T-helper 2 cell treated with Interferon-gamma antibody and Interleukin-4, amounts not matched to agents 100 ng/mL and 5 ng/mL, for 36 hours (primary cell): ENCODE measurements around the gene CHRNA4. TPM values are rescaled to one million over a fixed set of nuclear protein-coding genes. Genes with fewer than 3 reads are reported as not detected.
"Not testable (repeated sequence)": the region's sequence is repeated elsewhere in the genome, so short reads cannot be mapped to it uniquely, and the experiment has no call there.

ENCODE experiments used
- intact Hi-C: fragments of 100-400 bp; cut with micrococcal nuclease; formaldehyde crosslinking; loops from one replicate; pipeline ENCODE4 v1.15.1; 2023
- total RNA-seq: library from RNA; stranded (reverse); gene quantifications from 2 replicates; pipeline ENCODE4 v1.2.3, GENCODE V29; 2022

Gene CHRNA4
- total RNA-seq, 1 donor from 2014 or later, result not detected

DNA sequence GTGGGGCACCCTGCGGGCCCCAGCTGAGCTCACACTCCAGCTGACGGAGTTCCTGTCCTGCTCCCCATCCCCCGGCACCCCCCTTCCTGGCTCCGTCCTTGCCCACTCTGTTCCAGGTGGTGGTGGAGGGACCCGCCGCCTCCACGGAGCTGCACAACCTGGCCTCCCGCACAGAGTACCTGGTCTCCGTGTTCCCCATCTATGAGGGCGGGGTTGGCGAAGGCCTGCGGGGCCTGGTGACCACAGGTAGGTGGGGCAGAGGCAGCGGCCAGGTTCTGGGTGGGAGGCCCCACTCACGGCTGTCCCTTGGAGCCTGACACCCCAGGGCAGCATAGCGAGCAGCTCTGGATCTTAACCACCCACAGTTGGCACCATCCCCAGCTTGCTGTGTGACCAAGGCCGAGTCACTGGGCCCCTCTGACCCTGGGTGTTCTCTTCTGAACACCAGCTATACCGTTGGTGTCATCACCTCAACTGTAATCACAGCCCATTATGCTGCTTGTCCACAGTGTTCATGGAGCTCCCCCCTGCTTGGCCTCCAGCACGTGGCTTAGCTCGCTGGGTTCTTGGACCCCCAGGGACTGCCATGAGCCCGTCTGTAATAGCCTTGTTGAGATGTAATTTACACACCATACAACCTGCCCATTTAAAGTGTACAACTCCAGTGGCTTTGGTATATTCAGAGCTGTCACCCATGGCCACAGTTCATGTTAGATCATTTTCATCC is 50.7 kb downstream of the CHRNA4 start:
- intact Hi-C loops, result no loop called here

DNA sequence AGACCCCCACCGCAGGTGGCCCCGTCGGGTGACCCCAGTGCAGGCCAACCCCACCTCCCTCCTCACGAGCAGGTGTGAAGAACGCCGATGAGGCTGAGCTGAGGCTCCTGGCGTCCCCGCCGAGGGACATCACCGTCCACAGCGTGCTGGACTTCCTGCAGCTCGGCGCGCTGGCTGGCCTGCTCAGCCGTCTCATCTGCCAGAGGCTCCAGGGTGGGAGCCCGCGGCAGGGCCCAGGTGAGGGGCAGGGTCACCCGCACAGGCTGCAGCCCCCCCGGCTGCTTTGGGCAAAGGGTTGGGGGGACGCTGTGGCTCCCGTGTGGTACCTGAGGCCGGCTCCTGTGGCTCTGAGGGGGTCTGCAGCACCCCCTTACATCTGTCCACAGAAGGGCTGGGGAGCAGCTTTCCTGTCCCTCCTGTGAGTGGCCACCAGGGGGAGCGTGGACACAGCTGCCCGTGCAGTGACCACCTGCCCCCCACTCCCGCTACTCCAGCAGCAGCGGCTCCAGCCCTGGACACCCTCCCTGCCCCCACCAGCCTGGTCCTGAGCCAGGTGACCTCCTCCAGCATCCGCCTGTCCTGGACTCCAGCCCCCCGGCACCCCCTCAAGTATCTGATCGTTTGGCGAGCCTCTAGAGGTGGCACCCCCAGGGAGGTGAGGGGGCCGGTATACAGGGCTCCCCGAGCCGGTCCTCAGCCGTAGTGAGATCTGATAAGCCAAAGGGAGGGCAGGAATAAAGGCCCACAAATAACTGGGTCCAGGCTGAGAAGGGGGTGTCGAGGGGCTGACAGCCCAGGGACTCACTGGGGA is 51.7 kb downstream of the CHRNA4 start:
- intact Hi-C loops, result no loop called here

DNA sequence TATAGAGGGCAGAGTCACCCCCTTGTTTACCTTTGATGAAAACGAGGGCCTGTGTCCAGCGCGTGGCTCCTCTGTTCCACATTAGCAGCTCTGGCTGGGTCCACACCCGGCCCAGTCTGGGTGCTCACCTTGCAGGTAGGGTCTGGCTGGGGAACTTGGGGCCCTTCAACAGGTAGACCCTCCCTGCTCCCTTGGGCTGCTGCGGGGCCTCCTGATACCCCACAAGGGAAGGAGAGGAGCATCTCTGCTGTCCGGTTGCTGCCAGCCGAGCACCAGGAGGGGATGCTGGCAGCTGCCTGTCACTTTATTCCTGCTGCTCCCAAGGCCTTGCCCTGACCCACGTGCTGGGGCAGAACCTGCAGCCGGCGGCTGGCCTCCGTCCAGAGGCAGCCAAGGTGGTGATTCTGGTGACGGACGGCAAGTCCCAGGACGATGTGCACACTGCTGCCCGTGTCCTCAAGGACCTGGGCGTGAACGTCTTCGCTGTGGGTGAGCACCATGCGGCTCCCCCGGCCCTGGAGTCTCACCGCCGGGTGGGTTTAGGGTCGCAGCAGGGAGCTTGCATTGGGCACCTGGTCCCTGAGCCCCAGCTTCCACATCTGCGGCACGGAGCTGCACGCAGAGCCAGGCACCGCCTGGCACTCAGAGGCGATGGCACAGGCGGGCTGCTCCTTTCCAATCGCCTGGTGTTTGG is 52.8 kb downstream of the CHRNA4 start:
- intact Hi-C loops, result no loop called here

DNA sequence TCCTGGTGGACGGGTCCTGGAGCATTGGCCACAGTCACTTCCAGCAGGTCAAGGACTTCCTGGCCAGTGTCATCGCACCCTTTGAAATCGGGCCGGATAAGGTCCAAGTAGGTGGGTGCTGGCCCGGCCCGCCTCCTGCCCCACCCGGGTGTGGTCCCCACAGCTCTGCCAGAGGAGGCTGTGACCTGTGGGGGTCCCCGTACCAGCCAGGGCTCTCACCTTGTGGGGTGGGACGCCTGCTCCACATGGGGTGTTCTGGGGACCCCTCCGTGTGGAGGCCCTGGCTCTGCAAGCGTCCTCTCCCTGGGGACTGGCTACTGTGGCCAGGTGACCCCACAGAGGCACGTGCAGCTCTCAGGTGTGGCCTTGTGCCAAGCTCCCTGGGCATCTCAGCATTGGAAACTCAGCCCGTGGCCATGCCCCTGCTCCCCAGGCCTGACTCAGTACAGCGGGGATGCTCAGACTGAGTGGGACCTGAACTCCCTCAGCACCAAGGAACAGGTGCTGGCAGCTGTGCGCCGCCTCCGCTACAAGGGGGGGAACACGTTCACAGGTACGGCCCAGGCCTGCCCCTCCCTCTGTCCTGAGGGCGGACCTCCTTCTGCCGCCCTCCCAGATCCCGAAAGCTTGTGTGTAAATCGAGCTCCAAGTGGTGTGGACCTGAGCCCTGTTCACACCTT is 53.5 kb downstream of the CHRNA4 start:
- intact Hi-C loops, result no loop called here

DNA sequence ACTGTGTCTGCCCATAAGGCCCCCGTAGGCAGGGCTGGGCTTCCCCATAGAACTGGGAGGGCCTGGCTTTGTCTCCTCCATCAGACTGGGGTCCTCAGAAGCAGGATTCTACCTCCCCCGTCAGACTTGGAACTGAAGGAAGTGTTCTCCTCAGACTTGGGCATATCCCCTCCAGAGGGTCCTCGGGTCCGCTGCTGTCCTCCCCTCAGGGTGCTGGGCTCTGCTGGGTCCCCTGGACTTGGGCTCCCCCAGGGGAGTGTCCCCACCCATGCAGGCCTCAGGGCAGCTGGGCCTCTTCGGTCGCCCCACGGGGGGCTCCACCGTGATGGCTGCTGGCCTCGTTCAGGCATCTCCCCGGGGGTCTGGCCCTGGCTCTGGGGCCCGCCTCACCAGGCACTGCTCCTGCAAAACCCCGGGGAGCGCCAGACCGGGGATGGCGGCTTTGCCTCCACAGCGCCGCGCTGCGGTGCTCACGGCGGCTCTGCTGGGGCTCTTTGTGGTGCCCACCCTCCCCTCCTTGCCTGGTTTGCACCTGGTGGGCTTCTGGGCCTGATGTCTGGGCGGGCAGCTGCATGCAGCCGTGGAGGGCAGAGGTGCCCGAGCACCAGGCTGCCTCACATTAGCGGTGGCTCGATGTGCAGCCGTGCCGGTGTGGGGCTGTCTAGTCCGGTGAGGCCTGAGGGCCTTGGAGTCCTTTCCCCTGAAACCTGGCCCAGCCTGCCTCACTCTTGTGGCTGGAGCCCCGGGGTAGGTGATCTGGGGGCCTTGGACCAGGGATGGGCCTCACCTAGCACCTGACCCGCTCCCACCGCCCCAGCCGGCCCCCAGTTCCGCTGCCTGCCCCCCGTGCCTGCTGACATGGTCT is 54.2 kb downstream of the CHRNA4 start:
- intact Hi-C loops, result no loop called here

DNA sequence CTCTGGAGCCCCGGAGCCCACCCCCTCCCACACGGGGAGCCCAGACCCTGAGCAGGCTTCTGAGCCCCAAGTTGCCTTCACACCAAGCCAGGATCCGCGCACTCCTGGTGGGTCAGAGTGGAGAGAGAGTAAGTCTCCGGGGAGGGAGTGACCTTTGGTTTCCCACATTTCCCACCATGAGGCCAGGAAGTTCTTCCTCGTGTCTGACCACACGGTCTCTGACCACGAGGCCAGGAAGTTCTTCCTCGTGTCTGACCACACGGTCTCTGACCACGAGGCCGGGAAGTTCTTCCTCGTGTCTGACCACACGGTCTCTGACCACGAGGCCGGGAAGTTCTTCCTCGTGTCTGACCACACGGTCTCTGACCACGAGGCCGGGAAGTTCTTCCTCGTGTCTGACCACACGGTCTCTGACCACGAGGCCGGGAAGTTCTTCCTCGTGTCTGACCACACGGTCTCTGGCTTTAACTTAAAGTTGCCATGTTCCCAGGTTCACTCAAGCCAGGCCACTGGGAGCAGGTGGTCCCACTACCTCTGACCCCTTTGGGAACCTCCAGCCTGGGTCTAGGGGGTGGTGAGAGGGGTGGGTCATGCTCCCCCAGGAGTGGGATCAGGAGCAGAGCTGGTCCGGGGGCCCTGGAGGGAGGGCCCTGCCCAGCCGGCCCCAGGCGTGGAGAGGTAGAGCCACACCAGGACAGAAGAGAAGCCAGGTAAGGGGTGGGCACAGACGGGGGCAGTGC is 55.0 kb downstream of the CHRNA4 start:
- intact Hi-C loops, result not testable (repeated sequence)

DNA sequence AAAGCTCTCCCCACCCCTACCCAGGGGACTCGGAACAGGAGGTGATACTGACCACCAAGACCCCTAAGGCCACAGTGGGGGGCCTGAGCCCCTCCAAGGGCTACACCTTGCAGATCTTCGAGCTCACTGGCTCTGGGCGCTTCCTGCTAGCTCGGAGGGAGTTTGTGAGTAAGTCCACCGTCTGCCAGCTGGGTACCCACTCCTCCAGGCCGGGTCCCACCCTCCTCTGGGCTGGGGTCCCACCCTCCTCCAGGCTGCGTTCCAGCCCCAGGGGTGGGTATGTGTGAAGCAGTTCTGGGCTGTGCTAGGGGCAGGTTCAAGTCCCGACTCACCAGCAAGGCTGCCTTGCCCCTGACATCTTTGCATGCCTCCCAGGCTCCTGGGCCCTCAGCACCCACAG is 55.8 kb downstream of the CHRNA4 start:
- intact Hi-C loops, result no loop called here

DNA sequence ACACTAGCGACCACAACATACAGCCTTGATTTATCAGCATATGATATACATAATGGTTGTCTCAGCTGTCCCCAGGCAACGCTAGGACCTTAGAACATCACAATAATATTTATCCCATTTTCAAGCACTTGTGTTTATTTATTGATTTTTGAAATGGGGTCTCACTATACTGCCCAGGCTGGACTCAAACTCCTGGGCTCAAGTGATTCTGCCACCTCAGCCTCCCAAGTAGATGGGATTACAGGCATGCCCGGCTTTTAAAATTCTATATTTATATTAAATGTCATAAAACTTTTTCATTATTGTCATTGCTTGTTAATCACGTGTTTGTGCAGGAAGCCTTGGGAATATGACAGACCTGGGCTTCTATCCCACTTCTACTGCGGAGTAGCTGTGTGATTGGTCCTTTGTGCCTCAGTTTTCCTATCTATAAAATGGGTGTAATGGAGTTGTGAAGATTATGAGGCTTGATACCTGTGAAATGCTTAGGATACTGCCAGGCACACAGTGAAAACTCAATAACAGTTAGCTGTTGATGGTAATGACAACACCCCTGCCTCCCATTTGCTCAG is 58.0 kb downstream of the CHRNA4 start:
- intact Hi-C loops, result no loop called here

DNA sequence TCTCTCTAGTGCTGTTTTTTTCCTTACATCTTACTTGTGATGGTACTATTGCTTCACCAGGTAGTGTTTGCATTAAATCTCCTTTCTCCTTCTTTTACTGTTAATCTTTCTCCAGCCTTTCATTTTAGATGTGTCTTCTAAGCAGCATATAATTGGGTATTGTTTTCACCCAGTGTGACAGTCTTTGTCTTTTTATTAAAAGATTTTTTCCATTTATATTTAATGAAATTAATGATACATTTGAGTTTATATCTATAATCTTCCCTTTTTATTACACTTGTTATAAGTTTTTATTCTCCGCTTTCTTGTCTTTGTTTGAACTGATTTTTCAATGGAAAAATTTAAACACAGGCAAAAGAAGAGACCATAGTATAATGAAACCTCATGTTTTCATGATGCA is 59.5 kb downstream of the CHRNA4 start:
- intact Hi-C loops, result no loop called here

DNA sequence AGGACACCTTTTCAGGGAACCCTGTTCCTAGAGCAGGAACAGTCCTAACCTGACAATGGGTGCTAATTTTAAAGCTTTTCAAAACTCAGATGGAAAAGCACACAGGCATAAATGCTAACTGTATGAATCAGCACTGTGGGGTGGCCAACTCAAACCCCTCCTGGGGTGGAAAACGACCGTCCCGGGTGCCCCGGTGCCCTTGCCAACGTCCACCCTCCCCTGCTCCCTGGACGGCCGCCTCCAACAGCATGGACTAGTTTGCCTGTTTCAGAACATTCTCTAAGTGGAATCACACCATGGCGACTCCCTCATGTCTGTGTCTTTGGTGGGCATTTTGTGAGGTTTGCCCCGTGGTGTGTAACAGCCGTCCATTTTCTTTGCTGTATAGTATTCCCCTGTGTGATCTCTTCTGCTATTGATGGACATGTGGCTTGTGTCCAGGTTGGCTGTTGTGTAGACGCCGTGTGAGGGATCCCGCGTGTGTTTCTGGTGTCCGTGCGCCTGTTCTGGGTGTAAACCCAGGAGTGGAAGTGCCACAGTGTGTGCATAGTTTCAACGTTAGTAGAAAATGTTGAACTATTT is 62.3 kb downstream of the CHRNA4 start:
- intact Hi-C loops, result no loop called here

DNA sequence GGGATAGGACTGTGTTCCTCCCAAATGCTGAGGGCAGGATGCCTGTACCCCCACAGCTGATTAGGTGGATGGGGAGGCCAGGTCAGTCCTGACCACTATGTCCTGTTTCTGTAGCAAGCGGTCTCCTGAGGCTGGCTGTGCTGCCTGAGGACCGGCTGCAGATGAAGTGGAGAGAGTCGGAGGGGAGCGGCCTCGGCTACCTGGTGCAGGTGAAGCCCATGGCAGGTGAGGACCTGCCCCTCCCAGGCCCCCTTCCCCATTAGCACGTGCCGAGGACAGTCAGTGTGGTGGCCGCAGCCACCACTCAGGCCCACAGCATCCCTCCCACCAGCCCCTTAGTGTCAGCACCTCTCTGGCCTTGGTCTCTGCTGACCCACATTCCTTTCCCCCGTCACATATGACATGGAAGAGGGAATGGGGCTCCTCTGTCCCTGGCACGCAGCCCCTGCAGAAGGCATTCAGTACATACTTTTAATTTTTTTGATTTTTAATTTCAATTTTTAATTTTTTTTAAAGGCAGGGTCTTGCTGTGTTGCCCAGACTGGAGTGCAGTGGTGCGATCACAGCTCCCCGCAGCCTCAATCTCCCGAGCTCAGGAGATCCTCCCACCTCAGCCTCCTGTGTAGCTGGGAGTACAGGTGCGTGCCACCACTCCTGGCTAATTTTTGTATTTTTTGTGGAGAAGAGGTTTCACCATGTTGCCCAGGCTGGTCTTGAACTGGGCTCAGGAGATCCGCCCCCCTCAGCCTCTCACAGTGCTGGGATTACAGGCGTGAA is 63.2 kb downstream of the CHRNA4 start:
- intact Hi-C loops, result no loop called here

DNA sequence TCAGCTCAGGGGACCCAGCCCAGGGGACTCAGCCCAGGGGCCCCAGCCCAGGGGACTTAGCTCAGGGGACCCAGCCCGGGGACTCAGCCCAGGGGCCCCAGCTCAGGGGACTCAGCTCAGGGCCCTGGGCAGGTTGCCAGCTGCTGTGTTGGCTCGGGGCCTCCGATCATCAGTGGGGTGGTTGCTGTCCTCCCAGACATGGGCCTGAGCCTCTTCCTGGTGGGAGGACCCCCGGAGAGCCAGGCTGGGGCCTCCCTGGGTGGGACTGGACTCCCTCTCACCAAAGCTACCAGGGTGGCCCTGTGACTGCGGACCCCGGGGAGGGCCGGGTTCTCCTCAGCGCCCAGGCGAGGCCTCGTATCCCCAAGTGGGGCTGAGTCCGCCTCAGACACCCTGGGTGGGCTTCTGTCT is 63.8 kb downstream of the CHRNA4 start:
- intact Hi-C loops, result no loop called here

DNA sequence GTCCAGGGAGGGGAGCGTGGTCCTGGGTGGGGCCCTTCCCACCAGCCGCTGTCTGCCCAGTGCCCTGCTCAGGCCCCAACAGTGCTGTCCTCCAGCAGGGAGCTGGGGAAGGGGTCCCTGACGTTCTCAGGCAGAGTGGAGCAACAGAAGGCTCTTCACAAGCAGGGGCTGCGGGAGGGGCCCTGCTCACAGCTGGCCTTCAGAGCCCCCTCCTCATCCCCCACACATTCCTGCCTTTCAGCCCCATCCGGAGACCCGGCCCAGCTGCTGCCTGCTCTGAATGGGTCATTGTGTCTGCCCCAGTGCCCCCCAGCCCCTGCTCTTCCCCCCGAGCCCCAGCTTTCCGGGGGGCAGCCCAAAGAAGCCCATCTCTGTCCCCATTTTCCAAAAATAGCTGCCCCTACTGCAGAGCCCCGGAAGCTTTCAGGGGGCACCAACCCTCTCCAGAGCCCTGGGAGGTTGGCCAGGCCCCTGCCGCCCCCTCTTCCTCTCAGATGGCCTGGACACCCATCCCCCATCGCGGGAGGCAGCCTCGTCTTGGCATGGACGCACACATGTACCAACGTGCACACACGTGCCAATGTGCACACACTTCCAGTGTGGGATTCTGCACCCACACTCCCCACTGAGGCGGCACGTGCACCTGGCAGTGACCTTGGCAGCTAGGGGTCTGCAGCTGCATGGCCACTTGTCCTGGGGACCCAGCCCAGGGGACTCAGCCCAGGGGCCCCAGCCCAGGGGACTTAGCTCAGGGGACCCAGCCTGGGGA is 64.4 kb downstream of the CHRNA4 start:
- intact Hi-C loops, result no loop called here

DNA sequence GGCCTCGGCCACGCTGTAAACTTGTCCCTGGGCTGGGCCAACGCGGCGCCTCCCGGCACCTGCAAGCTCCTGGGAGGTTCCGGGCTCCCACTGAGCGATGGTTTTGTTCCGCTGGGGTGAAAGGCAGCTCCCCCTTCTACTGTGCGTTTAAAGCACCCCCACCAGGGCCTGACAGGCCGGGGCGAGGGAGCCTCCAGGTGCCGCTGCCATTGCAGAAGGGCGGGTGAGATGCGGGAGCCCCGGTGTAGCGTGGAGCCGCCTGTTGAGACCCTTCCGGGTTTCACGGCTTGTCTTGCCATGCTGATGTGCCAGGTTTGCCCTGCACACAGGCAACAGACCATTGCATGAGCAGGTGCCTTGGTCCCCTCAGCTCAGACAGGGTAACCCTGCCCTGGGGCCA is 65.3 kb downstream of the CHRNA4 start:
- intact Hi-C loops, result no loop called here

DNA sequence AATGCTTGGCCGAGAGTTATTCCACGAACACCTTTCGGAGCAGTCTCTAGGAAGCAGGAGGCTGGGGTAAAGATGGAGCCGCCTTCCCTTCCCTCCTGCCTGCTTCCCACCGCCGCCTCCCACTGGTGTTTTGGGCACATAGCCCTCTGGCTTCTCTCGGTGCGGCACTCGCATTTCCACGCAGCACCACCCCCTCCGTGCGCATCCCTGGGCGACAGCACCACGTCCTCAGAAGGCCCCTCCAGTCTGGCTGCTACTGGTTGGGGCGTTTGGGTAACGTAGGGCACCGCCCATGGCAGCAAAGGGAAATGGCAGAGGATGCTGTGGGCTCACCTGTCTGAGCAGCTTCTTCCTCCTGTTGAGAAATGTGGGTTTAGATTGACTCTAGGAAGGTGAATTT is 65.7 kb downstream of the CHRNA4 start:
- intact Hi-C loops, result no loop called here

DNA sequence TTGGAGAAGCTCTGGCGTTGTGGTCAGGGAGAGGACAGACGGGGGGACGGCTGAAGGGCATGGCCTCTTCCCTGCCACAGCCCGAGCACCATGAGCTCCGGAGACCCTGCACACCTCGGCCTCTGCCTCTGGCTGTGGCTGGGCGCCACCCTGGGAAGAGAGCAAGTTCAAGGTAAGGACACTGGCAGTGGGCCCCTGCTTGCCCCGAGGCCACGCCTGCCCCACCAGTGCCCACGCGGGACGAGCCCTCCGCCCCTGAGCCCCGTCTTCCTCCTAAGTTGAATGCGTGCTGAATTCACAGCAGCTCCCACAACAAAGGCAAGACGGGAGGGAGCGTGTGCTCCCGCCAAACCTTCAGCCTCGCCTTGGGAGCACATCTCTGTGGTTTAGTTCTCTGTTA is 66.1 kb downstream of the CHRNA4 start:
- intact Hi-C loops, result no loop called here

DNA sequence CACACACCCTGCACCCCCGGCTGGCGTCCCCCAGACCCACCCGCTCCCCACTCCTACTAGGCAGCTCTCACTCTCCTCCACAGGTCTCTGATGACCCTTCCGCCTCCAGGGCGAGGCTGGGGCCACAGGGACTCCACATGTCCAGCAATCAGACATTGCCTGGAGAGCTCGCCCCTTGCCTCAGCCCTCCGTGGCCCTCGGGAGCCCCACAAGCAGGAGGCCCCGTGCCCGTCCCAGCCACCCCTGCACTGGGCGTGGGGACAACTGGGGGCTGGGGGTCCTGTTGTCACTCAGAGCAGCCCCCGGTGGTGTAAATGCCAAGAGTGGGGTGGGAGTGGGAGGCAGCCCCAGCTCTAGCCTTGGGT is 66.6 kb downstream of the CHRNA4 start:
- intact Hi-C loops, result no loop called here
